HEK293 (cell line): ENCODE measurements around the gene SMIM24.

Experiments
- GLI4 ChIP-seq: fragments of 450-650 bp; formaldehyde crosslinking; IDR thresholded peaks from 2 replicates; pipeline ENCODE4 v1.5.1; 2016; ENCODE audit warnings: missing biosample characterization, missing genetic modification characterization
- GLIS1 ChIP-seq: fragments of 450-650 bp; formaldehyde crosslinking; IDR thresholded peaks from 2 replicates; pipeline ENCODE4 v1.5.1; 2016; ENCODE audit warnings: missing biosample characterization, missing genetic modification characterization
- PRDM2 ChIP-seq: fragments of 450-650 bp; formaldehyde crosslinking; IDR thresholded peaks from 2 replicates; pipeline ENCODE4 v1.5.1; 2016; ENCODE audit warnings: missing biosample characterization, missing genetic modification characterization, borderline replicate concordance
- SP2 ChIP-seq: fragments of 450-650 bp; formaldehyde crosslinking; IDR thresholded peaks from 2 replicates; pipeline ENCODE4 v1.5.1; 2016; ENCODE audit warnings: missing biosample characterization, missing genetic modification characterization
- ZNF138 ChIP-seq: fragments of 450-650 bp; formaldehyde crosslinking; IDR thresholded peaks from 2 replicates; pipeline ENCODE4 v1.5.1; 2016; ENCODE audit warnings: missing biosample characterization, missing genetic modification characterization, borderline replicate concordance
- ZNF24 ChIP-seq: fragments of 450-650 bp; formaldehyde crosslinking; IDR thresholded peaks from 2 replicates; pipeline ENCODE4 v1.5.1; 2016; ENCODE audit warnings: missing biosample characterization, missing genetic modification characterization
- ZNF248 ChIP-seq: fragments of 450-650 bp; formaldehyde crosslinking; IDR thresholded peaks from 2 replicates; pipeline ENCODE4 v1.5.1; 2017; ENCODE audit warnings: missing biosample characterization, missing genetic modification characterization
- ZNF26 ChIP-seq: fragments of 450-650 bp; formaldehyde crosslinking; IDR thresholded peaks from 2 replicates; pipeline ENCODE4 v1.5.1; 2016; ENCODE audit warnings: missing biosample characterization, missing genetic modification characterization
- ZNF350 ChIP-seq: fragments of 450-650 bp; formaldehyde crosslinking; IDR thresholded peaks from 2 replicates; pipeline ENCODE4 v1.5.0; 2017; ENCODE audit warnings: missing biosample characterization, mild to moderate bottlenecking, missing genetic modification characterization
- ZNF391 ChIP-seq: fragments of 450-650 bp; formaldehyde crosslinking; IDR thresholded peaks from 2 replicates; pipeline ENCODE4 v1.5.1; 2016; ENCODE audit warnings: low read depth, missing biosample characterization, missing genetic modification characterization, borderline replicate concordance
- ZNF513 ChIP-seq: fragments of 450-650 bp; IDR thresholded peaks from 2 replicates; pipeline ENCODE4 v1.5.1; 2018; ENCODE audit warnings: missing biosample characterization, missing genetic modification characterization
- ZNF518A ChIP-seq: fragments of 450-650 bp; formaldehyde crosslinking; conservative IDR thresholded peaks from 2 replicates; pipeline ENCODE4 v1.5.1; 2016; ENCODE audit warnings: low read depth, missing biosample characterization, missing genetic modification characterization
- ZNF747 ChIP-seq: fragments of 450-650 bp; formaldehyde crosslinking; IDR thresholded peaks from 2 replicates; pipeline ENCODE4 v1.5.1; 2016; ENCODE audit warnings: missing biosample characterization, missing genetic modification characterization
- ZNF777 ChIP-seq: fragments of 450-650 bp; formaldehyde crosslinking; IDR thresholded peaks from 2 replicates; pipeline ENCODE4 v1.5.1; 2017; ENCODE audit warnings: missing biosample characterization, missing genetic modification characterization, borderline replicate concordance
- ZNF843 ChIP-seq: fragments of 450-650 bp; formaldehyde crosslinking; IDR thresholded peaks from 2 replicates; pipeline ENCODE4 v1.5.1; 2016; ENCODE audit warnings: missing biosample characterization, missing genetic modification characterization

Gene SMIM24

GRCh38 chr19:3450796-3451411 lies 29.4 kb downstream of the SMIM24 start (continued):
- TF ChIP-seq ZNF518A (tag by site-specific recombination) (no peak), GLIS1 (tag by site-specific recombination) (0 out of 2 replicates have a peak, but pooled peaks have one; percentile 12), SP2 (tag by site-specific recombination) (no peak), ZNF138 (no peak), PRDM2 (tag by site-specific recombination) (no peak), ZNF26 (tag by site-specific recombination) (no peak), ZNF24 (no peak), ZNF843 (tag by site-specific recombination) (no peak), ZNF248 (no peak), GLI4 (no peak), ZNF747 (no peak), ZNF350 (no peak), ZNF391 (tag by site-specific recombination) (no peak), ZNF777 (no peak), ZNF513 (no peak)
